Common myeloid progenitor, CD34-positive (primary cell): ENCODE results near the gene RTP5. TPM values are rescaled to one million over a fixed set of nuclear protein-coding genes. Genes with fewer than 3 reads are reported as not detected.
"Not testable (repeated sequence)": the region's sequence is repeated elsewhere in the genome, so short reads cannot be mapped to it uniquely, and the experiment has no call there.

Experiments
- CTCF ChIA-PET: fragments of 350-600 bp; sonication (Branson Sonifier 250); formaldehyde crosslinking; loops from one replicate; lab custom pipeline; 2021; ENCODE audit warnings: antibody characterized with exemption; lab: Charles Lee
- POLR2A ChIA-PET: fragments of 350-600 bp; sonication (Branson Sonifier 250); formaldehyde crosslinking; loops from one replicate; lab custom pipeline; 2021; ENCODE audit warnings: antibody characterized with exemption; lab: Charles Lee
- DNase-seq, 3 donors: peaks; one replicate each; pipeline versions ENCODE4 v3.0.0 to v3.0.0-alpha.2; 2013
- H3K27ac ChIP-seq, 2 experiments: 1 replicate in 1 of 2; 2 replicates in 1 of 2; pipeline ENCODE4 v1.7.0; 2013; ENCODE audit warnings: inconsistent platforms in 2 of 2, low read length in 2 of 2, mild to moderate bottlenecking in 2 of 2, low read depth in 1 of 2, moderate library complexity in 1 of 2; ENCODE audit not compliant: severe bottlenecking in 2 of 2, insufficient read depth in 1 of 2, poor library complexity in 1 of 2
- H3K27me3 ChIP-seq, 5 experiments: replicated peaks in 2 of 5; 1 replicate in 3 of 5; 2 replicates in 2 of 5; pipeline versions ENCODE4 v1.6.1 to v1.7.0; 2013; ENCODE audit warnings: low read length in 4 of 5, mild to moderate bottlenecking in 2 of 5, moderate library complexity in 2 of 5, inconsistent platforms in 1 of 5; ENCODE audit not compliant: insufficient read depth in 5 of 5, control insufficient read depth in 4 of 5
- H3K36me3 ChIP-seq, 4 experiments: 1 replicate in 2 of 4; 2 replicates in 2 of 4; pipeline versions ENCODE4 v1.6.1 to v1.7.0; 2013; ENCODE audit warnings: low read length in 3 of 4, control low read depth in 1 of 4, mild to moderate bottlenecking in 1 of 4; ENCODE audit not compliant: control insufficient read depth in 4 of 4, insufficient read depth in 4 of 4
- H3K4me1 ChIP-seq, 4 experiments: 1 replicate in 3 of 4; 2 replicates in 1 of 4; pipeline versions ENCODE4 v1.6.1 to v1.7.1; 2013; ENCODE audit warnings: low read length in 3 of 4, mild to moderate bottlenecking in 3 of 4, control low read depth in 1 of 4, inconsistent platforms in 1 of 4, moderate library complexity in 1 of 4; ENCODE audit not compliant: control insufficient read depth in 4 of 4, insufficient read depth in 4 of 4; ENCODE audit errors: control extremely low read depth in 1 of 4
- H3K4me3 ChIP-seq, 7 experiments: 1 replicate in 4 of 7; 2 replicates in 3 of 7; pipeline versions ENCODE4 v1.5.1 to v1.7.0; 2013; ENCODE audit warnings: mild to moderate bottlenecking in 7 of 7, low read length in 6 of 7, moderate library complexity in 6 of 7, inconsistent platforms in 2 of 7, low read depth in 2 of 7, control low read depth in 1 of 7; ENCODE audit not compliant: insufficient read depth in 4 of 7, control insufficient read depth in 1 of 7; ENCODE audit errors: extremely low read depth in 1 of 7
- H3K9me3 ChIP-seq, 5 experiments: 1 replicate in 4 of 5; 2 replicates in 1 of 5; pipeline versions ENCODE4 v1.6.1 to v1.7.1; 2013; ENCODE audit warnings: low read length in 4 of 5, mild to moderate bottlenecking in 2 of 5, inconsistent platforms in 1 of 5, low read depth in 1 of 5, moderate library complexity in 1 of 5; ENCODE audit not compliant: control insufficient read depth in 4 of 5, insufficient read depth in 2 of 5; ENCODE audit errors: control extremely low read depth in 1 of 5
- WGBS: methylation state at CpG from one replicate; pipeline ENCODE4 v1.1.5; 2013; ENCODE audit not compliant: insufficient coverage; 5-methylcytosine and 5-hydroxymethylcytosine counted together
- polyA plus RNA-seq: library from polyadenylated mRNA; unstranded; fragments of 120-200 nt; gene quantifications from one replicate; pipeline ENCODE4 v1.2.1, GENCODE V29; 2013

RTP5 gene
- polyA plus RNA-seq: 0.04 TPM

GRCh38 chr2:241869087-241869961, at the start of gene RTP5:
Gene RTP5 (plus strand): TSS chr2:241869729. CDS start chr2:241869757, 28 bp downstream.
- Histone ChIP-seq H3K27me3 (peaks cover 0 to 26% (median 0%) of the 10 kb centered on the region in 5 experiments), H3K9me3 (peaks cover 0 to 2% (median 0%) of the 10 kb centered on the region in 5 experiments), H3K36me3 (no peaks in the 10 kb centered on the region), H3K27ac (no peak within 1 kb of the TSS), H3K4me1 (peaks cover 0 to 25% (median 23%) of the 10 kb centered on the region in 4 experiments), H3K4me3 (no peak within 1 kb of the TSS)
- 88% methylated on average over 20 of the region's 33 CpGs for WGBS
- DNase-seq: no peak
- CTCF ChIA-PET: interaction anchor here (0.6 to 4.1 kb wide), 10 partner anchors 8 to 268 kb away, joined by 3 to 21 read pairs (median 4); partner anchors contain the start of gene PDCD1
- POLR2A ChIA-PET: no interaction called here

DNA sequence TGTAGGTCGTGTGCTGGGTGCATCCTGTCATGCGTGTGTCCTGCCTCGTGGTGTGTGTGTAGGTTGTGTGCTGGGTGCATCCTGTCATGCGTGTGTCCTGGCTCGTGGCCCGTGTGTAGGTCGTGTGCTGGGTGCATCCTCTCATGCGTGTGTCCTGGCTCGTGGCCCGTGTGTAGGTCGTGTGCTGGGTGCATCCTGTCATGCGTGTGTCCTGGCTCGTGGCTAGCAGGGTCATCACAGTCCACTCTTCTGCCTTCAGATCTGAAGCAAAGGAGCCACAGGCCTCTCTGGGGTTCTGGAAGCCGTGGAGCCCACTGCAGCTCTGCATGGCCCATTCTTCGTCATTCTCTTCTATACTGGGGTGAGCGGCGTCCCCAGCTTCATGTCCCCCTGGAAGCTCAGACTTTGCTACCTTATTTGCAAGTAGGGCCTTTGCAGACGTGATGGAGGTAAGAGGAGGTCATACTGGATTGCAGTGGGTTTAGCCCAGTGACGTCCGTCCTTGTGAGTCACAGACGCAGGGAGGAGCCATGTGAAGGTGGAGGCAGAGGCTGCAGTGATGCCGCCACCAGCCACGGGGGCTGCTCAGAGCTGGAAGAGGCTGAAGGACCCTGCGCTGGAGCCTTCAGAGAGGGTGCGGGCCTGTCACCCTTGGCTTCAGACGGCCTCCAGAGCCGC, 49.4 kb upstream of the RTP5 start:
- H3K4me3 ChIP-seq, POLR2A ChIA-PET, H3K27ac ChIP-seq, H3K36me3 ChIP-seq, DNase-seq, H3K27me3 ChIP-seq, H3K9me3 ChIP-seq: not testable (repeated sequence)
- 93% methylated on average over 23 of the region's 27 CpGs for WGBS
- H3K4me1 ChIP-seq: peaks cover 0 to 46% (median 21%) of the 10 kb centered on the region in 4 experiments
- CTCF ChIA-PET: interaction anchor here (1.0 to 1.6 kb wide), 2 partner anchors 11 to 12 kb away, joined by 3 read pairs; partner anchors contain the start of gene NEU4

GRCh38 chr2:241820625-241821384, 48.7 kb upstream of the RTP5 start:
- POLR2A ChIA-PET: no interaction called here
- no peak for DNase-seq

DNA sequence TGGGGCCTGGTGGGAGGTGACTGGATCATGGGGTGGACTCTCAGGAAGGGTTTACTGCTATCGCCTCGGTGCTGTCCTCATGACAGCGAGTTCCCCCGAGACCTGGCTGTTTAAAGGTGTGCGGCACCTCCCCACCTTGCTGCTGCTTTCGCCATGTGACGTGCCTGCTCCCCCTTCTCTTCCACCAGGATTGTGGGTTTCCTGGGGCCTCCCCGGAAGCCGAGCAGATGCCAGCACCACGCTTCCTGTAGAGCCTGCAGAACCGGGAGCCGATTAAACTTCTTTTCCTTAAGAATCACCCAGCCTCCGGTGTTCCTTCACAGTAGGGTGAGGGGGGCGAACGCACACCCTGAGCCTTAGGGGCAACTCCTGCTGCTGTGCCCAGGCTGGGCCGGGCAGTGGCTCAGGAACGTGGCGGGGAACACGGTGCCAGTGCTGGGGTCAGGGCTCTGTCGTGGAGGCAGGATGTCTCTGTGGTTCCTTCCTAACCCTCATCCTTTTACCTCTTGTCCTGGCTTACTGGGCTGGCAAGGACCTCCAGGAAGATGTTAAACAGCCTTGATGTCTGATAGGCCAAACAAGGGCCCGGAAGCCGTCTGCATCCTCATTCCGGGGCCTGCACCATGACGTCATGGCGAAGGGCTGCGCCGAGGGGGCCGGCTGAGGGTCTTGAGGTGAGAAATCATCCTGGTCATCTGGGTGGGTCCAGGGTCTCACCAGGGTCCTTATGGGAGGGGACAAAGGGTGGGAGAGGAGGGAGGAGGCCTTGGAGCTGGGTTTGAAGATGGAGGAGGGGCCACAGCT, 47.9 kb upstream of the RTP5 start:
- no peaks in the 10 kb centered on the region for H3K27me3 ChIP-seq
- no peaks in the 10 kb centered on the region for H3K36me3 ChIP-seq
- peaks cover 1 to 6% (median 3%) of the 10 kb centered on the region in 5 experiments for H3K9me3 ChIP-seq
- H3K4me1 ChIP-seq: peaks cover 0 to 32% (median 21%) of the 10 kb centered on the region in 4 experiments
- no peak for DNase-seq
- ChIA-PET POLR2A (no interaction called here), CTCF (interaction anchor here (0.9 kb wide), 1 partner anchor 15 kb away, joined by 3 read pairs; no protein-coding TSS in a partner anchor)
- 56% methylated on average over 22 of the region's 28 CpGs for WGBS
- no peak overlapping the region for H3K27ac ChIP-seq
- peak overlapping the region in 1 of 7 experiments; percentile 28 for H3K4me3 ChIP-seq

More at GRCh38 chr2:241820625-241821384, 48.7 kb upstream of the RTP5 start:
- H3K27me3 ChIP-seq: peaks cover 0 to 2% (median 0%) of the 10 kb centered on the region in 5 experiments
- CTCF ChIA-PET: interaction anchor here (1.0 to 1.6 kb wide), 2 partner anchors 10 to 12 kb away, joined by 3 read pairs; partner anchors contain the start of gene NEU4
- H3K4me1 ChIP-seq: peaks cover 0 to 41% (median 21%) of the 10 kb centered on the region in 4 experiments
- H3K4me3 ChIP-seq: no peak overlapping the region
- peaks cover 0 to 3% (median under 1%) of the 10 kb centered on the region in 5 experiments for H3K9me3 ChIP-seq
- WGBS: 96% methylated on average over 21 of the region's 31 CpGs
- H3K36me3 ChIP-seq: no peaks in the 10 kb centered on the region
- no peak overlapping the region for H3K27ac ChIP-seq

GRCh38 chr2:241822264-241822623, 47.3 kb upstream of the RTP5 start:
- peaks cover 3 to 12% (median 8%) of the 10 kb centered on the region in 5 experiments for H3K9me3 ChIP-seq
- no peaks in the 10 kb centered on the region for H3K27me3 ChIP-seq
- H3K4me1 ChIP-seq: peaks cover 0 to 27% (median 17%) of the 10 kb centered on the region in 4 experiments
- H3K36me3 ChIP-seq: no peaks in the 10 kb centered on the region
- 94% methylated on average over 13 of the region's 14 CpGs for WGBS
- POLR2A ChIA-PET: no interaction called here
- CTCF ChIA-PET: interaction anchor here (0.9 kb wide), 1 partner anchor 15 kb away, joined by 3 read pairs; no protein-coding TSS in a partner anchor
- DNase-seq: no peak
- H3K4me3 ChIP-seq: no peak overlapping the region
- H3K27ac ChIP-seq: no peak overlapping the region
